GM12892 (cell line): ENCODE measurements around the gene ADH1A.

ENCODE experiments used
- POLR2A ChIP-seq: IDR thresholded peaks from 2 replicates; pipeline ENCODE4 v1.6.1; 2011; ENCODE audit warnings: low read depth, low read length, control low read depth
- POLR2AphosphoS5 ChIP-seq: IDR thresholded peaks from 2 replicates; pipeline ENCODE4 v1.6.1; 2011; ENCODE audit warnings: low read depth, low read length, control low read depth
- TAF1 ChIP-seq: IDR thresholded peaks from 2 replicates; pipeline ENCODE4 v1.6.1; 2011; ENCODE audit warnings: low read depth, mild to moderate bottlenecking, control low read depth, low read length, borderline replicate concordance

DNA sequence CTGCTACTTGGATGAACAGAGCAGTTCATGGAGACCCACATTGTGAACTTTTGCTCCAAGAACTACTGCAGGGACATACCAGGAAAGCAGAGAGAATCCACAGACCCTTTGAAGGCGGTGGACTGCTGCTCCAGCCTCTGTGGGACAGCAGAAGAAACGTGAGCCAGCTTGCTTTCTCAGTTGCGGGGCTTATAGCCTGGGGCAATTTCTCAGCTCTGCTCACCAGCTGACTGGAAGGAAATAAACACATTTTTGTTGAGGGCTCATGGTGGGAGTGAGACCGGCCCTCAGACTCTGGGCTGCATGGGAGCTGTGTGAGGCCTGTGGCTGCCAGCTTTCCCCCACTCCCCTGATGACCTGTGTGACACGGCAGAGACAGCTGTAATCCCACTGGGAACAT, 2.6 kb upstream of the ADH1A start:
- TF ChIP-seq POLR2A: no peak
- TF ChIP-seq POLR2AphosphoS5: no peak
- TF ChIP-seq TAF1: no peak
